Ammon's horn (tissue), 1 donor: ENCODE data around the gene FAM168A.

Experiments
- DNase-seq: peaks from one replicate; pipeline ENCODE4 v3.0.0-alpha.2; 2016; ENCODE audit warnings: low spot score

Gene FAM168A

GRCh38 chr11:73367482-73368024, 230.4 kb downstream of the FAM168A start:
- DNase-seq = no peak

DNA sequence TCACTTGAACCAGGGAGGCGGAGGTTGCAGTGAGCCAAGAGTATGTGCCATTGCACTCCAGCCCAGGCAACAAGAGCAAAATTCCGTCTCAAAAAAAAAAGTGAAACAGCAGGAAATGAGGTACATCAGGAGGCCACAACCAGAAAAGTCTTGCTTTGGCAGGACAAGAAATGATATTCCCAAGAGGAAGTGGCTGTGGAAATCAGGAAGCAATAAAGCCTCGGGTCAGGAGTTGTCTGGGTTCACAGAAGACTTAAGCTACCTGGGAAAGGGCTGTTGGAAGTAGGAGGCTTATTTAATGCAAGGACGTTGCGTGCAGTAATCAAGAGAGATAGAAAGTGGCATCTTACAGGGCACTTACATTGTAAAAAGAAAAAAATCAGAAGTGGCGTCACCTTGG, 231.0 kb downstream of the FAM168A start:
- DNase-seq = no peak

GRCh38 chr11:73366265-73366610, 231.7 kb downstream of the FAM168A start:
- DNase-seq = no peak

- no peak for DNase-seq
These were observed 232.3 kb downstream of the FAM168A start for GRCh38 chr11:73365352-73366264.

DNA sequence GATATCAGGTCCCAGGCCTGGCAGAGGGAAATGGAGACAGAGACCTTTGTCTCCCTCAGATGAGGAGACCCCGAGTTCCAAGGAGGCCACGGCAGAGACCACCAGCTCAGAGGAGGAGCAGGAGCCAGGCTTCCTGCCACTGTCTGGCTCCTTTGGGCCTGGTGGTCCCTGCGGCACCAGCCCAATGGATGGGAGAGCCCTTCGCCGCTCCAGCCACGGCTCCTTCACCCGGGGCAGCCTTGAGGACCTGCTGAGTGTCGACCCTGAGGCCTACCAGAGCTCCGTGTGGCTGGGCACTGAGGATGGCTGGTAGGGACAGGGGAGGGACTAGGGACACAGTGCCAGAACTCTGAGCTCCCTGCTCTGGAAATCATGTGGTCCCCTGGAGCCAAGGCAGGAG, 234.8 kb downstream of the FAM168A start:
- DNase-seq = no peak

GRCh38 chr11:73361953-73362776, 235.7 kb downstream of the FAM168A start:
- no peak for DNase-seq

- DNase-seq = no peak
These were observed 237.1 kb downstream of the FAM168A start for GRCh38 chr11:73360743-73361369.

GRCh38 chr11:73359930-73360742, 237.8 kb downstream of the FAM168A start:
- DNase-seq = no peak

GRCh38 chr11:73359341-73359740, 238.6 kb downstream of the FAM168A start:
- DNase-seq = no peak

DNA sequence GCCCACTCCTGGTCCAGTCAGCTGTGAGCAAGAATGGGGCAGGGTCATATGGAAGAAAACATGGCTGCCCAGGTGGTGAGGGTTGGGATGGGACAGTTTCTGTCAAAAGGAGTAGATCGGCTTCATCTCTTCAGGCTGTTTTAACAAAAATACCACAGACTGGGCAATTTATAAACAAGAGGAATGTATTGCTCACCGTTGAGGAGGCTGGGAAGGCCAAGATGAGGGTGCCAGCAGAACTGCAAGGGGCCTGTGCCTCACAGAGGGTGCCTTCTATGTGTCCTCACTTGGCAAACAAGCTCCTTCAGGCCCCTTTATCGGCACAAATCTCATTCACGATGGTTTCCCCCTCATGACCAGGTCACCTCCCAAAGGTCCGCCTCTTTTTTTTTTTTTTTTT, 239.8 kb downstream of the FAM168A start:
- DNase-seq = no peak

DNA sequence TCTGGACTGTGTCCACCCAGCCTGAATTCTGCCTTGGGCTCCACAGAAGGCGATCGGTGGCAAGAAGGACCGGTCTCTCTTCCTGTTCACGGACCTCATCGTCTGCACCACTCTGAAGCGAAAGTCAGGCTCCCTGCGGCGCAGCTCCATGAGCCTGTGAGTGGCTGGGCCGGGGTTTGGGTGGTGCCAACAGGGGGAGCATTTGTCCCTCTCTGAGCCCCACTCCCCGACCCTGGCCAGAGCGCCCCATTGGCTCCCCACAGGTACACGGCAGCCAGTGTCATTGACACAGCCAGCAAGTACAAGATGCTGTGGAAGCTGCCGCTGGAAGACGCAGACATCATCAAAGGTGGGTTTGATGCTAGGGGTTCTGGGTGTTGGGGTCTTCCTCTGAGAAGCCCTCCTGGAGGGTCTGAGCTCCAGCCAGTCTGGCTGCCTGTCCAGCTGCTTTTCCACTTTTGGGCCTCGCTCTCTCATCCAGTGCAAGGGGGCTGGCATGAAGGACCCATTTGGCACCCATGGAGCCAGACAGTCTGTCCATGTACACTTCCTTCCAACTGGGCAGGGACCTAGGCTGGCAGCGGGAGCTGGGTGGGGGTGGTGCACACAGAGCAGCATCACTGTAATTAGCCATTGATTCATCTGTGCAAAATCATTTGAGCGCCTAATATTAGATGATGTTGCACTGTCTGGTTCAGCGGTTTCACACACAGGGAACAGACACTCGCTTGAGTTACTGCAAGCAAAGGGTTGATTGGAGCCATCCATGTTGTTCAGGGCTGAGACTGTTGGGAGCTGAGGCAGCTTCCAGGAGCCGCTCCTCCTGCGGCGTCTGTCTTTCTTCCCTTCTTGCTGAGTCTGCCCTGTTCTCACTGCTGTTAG, 240.7 kb downstream of the FAM168A start:
- no peak for DNase-seq

- no peak for DNase-seq
These were observed 242.8 kb downstream of the FAM168A start for GRCh38 chr11:73355109-73355508.

GRCh38 chr11:73353422-73353821, 244.5 kb downstream of the FAM168A start:
- DNase-seq = no peak

- peak; percentile 76 for DNase-seq
These were observed 246.8 kb downstream of the FAM168A start for GRCh38 chr11:73350908-73351636.
